Peyer's patch (tissue), 4 donors: ENCODE measurements around the gene MFSD8. TPM values are rescaled to one million over a fixed set of nuclear protein-coding genes. Genes with fewer than 3 reads are reported as not detected.
"Not testable (repeated sequence)": the region's sequence is repeated elsewhere in the genome, so short reads cannot be mapped to it uniquely, and the experiment has no call there.

ENCODE experiments used
- DNase-seq, 3 donors: peaks; one replicate each; pipeline ENCODE4 v3.0.0-alpha.2; 2017 to 2019
- H3K27ac ChIP-seq, 4 donors: fragments of 200-600 bp; sonication (generic); one replicate each; pipeline ENCODE4 v1.5.1; 2016 to 2019
- H3K27me3 ChIP-seq, 2 donors: fragments of 200-600 bp; sonication (generic); one replicate each; pipeline ENCODE4 v1.5.1; 2019
- H3K36me3 ChIP-seq, 3 donors: fragments of 200-600 bp; sonication (generic); one replicate each; pipeline ENCODE4 v1.5.1; 2016 to 2019
- H3K4me1 ChIP-seq, 4 donors: fragments of 200-600 bp; sonication (generic); one replicate each; pipeline ENCODE4 v1.5.1; 2016 to 2019
- H3K4me3 ChIP-seq, 4 donors: fragments of 200-600 bp; sonication (generic); 1 replicate in 3 of 4; 2 replicates in 1 of 4; pipeline ENCODE4 v1.5.1; 2016 to 2019; ENCODE audit warnings: mild to moderate bottlenecking in 1 of 4
- H3K9me3 ChIP-seq, 4 donors: fragments of 200-600 bp; sonication (generic); one replicate each; pipeline ENCODE4 v1.5.1; 2016 to 2019; ENCODE audit warnings: mild to moderate bottlenecking in 1 of 4
- CTCF ChIP-seq, 6 experiments: fragments of 450-650 bp in 4 of 6; fragments of 200-600 bp in 2 of 6; sonication (generic) in 1 of 6; IDR thresholded peaks; one replicate each; pipeline ENCODE4 v1.5.1; 2017 to 2019; ENCODE audit warnings: antibody characterized with exemption in 6 of 6, mild to moderate bottlenecking in 3 of 6, moderate library complexity in 1 of 6
- POLR2A ChIP-seq, 2 donors: fragments of 450-650 bp; IDR thresholded peaks; one replicate each; pipeline ENCODE4 v1.5.1; 2017; ENCODE audit warnings: antibody characterized with exemption in 2 of 2, mild to moderate bottlenecking in 2 of 2, moderate library complexity in 2 of 2
- total RNA-seq, 4 donors: library from RNA; depleted of rRNA; stranded (reverse); fragments of >200 nt; gene quantifications; one replicate each; pipeline ENCODE4 v1.1.0, GENCODE V29; 2016

MFSD8 gene
- total RNA-seq, 4 donors from 2014 or later, result 29.9 to 40.8 (median 35.1) TPM

- no peak for TF ChIP-seq POLR2A (IDR thresholded peaks at IDR 0.05)
- no peak for TF ChIP-seq CTCF (IDR thresholded peaks at IDR 0.05)
- Histone ChIP-seq H3K27ac (no peak overlapping the region), H3K4me3 (no peak overlapping the region), H3K36me3 (peaks cover 0 to 26% (median 4%) of the 10 kb centered on the region in 3 donors), H3K4me1 (no peaks in the 10 kb centered on the region), H3K27me3 (no peaks in the 10 kb centered on the region), H3K9me3 (no peaks in the 10 kb centered on the region)
- DNase-seq, result no peak
Measured at GRCh38 chr4:127920521-127920920, 44.5 kb downstream of the MFSD8 start.

DNA sequence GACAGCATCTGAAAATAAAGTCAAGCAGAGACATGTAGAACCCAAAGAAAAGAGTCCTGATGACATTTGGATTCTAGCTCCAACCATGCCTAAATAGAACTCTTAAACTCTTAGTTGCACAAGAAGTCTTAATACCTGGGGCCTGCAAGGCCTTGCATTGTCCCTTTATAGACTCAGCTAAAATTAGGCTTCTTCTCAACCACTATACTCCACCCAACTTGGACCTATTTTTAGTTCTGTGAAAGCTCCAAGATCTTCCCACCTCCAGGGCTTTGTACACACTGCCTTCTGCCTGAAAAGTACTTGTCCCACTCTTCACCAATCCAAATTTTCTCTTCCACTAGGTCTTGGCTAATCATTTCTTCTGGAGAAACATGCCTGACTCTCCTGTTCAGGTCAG lies 47.8 kb downstream of the MFSD8 start:
- H3K9me3 ChIP-seq, result no peaks in the 10 kb centered on the region
- H3K4me3 ChIP-seq, result no peak overlapping the region
- DNase-seq, result no peak
- H3K4me1 ChIP-seq, result no peaks in the 10 kb centered on the region
- H3K27me3 ChIP-seq, result no peaks in the 10 kb centered on the region
- no peak overlapping the region for H3K27ac ChIP-seq
- no peak for TF ChIP-seq POLR2A (IDR thresholded peaks at IDR 0.05)
- no peak for TF ChIP-seq CTCF (IDR thresholded peaks at IDR 0.05)
- peaks cover 0 to 26% (median 4%) of the 10 kb centered on the region in 3 donors for H3K36me3 ChIP-seq

DNA sequence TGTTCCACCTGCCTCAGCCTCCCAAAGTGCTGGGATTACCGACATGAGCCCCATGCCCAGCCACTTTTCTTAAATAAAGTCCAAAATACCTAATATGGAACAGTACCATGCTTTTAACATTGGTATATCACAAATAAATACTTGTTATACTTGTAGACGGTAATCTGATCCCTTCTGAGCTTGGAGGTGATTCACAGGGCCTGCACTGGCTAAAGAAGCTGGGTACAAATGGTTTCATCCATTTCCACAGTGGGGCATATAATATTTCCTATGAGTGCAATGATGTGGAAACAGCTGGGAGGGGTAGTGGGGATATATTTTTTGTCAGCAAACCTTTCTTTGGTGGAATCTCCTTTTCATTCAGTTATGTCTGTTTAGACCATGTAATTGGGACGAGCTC lies 48.5 kb downstream of the MFSD8 start:
- H3K36me3 ChIP-seq, result peaks cover 0 to 24% (median 2%) of the 10 kb centered on the region in 3 donors
- no peaks in the 10 kb centered on the region for H3K27me3 ChIP-seq
- H3K27ac ChIP-seq, result no peak overlapping the region
- TF ChIP-seq CTCF (IDR thresholded peaks at IDR 0.05) (no peak), POLR2A (IDR thresholded peaks at IDR 0.05) (no peak)
- H3K9me3 ChIP-seq, result no peaks in the 10 kb centered on the region
- no peak for DNase-seq
- H3K4me3 ChIP-seq, result no peak overlapping the region
- H3K4me1 ChIP-seq, result no peaks in the 10 kb centered on the region

GRCh38 chr4:127905029-127905428 lies 59.9 kb downstream of the MFSD8 start:
- no peaks in the 10 kb centered on the region for H3K4me1 ChIP-seq
- no peaks in the 10 kb centered on the region for H3K27me3 ChIP-seq
- no peak overlapping the region for H3K4me3 ChIP-seq
- no peaks in the 10 kb centered on the region for H3K9me3 ChIP-seq
- no peak for DNase-seq
- TF ChIP-seq CTCF (IDR thresholded peaks at IDR 0.05) (no peak), POLR2A (IDR thresholded peaks at IDR 0.05) (no peak)
- no peak overlapping the region for H3K27ac ChIP-seq
- H3K36me3 ChIP-seq, result no peaks in the 10 kb centered on the region

DNA sequence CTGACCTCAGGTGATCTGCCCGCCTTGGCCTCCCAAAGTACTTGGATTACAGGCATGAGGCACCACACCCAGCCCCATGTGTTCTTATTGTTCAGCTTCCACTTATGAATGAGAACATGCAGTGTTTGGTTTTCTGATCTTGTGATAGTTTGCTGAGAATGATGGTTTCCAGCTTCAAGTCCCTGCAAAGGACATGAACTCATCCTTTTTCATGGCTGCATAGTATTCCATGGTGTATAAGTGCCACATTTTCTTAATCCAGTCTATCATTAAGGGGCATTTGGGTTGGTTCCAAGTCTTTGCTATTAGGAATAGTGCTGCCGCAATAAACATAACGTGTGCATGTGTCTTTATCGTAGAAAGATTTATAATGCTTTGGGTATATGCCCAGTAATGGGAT lies 65.3 kb downstream of the MFSD8 start:
- H3K27ac ChIP-seq, H3K36me3 ChIP-seq, DNase-seq, H3K9me3 ChIP-seq, H3K27me3 ChIP-seq, H3K4me1 ChIP-seq, H3K4me3 ChIP-seq: not testable (repeated sequence)

DNA sequence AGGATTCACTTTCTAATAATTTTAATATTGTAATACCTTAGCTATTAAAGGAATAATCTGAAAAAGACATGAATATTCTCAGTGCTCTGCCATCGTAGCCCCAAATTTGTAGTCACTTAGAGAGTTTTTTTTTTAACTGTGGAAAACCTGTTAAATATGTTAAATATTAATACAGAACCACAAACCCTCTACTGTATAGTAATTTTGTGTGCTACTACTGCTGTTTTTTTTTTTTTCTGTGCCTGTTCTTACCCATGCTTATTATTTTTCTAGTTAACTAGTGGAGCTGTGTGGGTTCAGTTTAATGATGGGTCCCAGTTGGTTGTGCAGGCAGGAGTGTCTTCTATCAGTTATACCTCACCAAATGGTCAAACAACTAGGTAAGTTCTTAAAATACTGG lies 68.4 kb downstream of the MFSD8 start:
- no peak for DNase-seq
- Histone ChIP-seq H3K4me3 (no peak overlapping the region), H3K27ac (no peak overlapping the region), H3K4me1 (no peaks in the 10 kb centered on the region), H3K27me3 (no peaks in the 10 kb centered on the region), H3K9me3 (no peaks in the 10 kb centered on the region), H3K36me3 (no peaks in the 10 kb centered on the region)
- TF ChIP-seq POLR2A (IDR thresholded peaks at IDR 0.05) (no peak), CTCF (IDR thresholded peaks at IDR 0.05) (no peak)
